ENCODE data around the gene RNF148.

GRCh38 chr7:122710916-122711315 is 8.2 kb upstream of the RNF148 start:
- TF ChIP-seq, protein P1, sequence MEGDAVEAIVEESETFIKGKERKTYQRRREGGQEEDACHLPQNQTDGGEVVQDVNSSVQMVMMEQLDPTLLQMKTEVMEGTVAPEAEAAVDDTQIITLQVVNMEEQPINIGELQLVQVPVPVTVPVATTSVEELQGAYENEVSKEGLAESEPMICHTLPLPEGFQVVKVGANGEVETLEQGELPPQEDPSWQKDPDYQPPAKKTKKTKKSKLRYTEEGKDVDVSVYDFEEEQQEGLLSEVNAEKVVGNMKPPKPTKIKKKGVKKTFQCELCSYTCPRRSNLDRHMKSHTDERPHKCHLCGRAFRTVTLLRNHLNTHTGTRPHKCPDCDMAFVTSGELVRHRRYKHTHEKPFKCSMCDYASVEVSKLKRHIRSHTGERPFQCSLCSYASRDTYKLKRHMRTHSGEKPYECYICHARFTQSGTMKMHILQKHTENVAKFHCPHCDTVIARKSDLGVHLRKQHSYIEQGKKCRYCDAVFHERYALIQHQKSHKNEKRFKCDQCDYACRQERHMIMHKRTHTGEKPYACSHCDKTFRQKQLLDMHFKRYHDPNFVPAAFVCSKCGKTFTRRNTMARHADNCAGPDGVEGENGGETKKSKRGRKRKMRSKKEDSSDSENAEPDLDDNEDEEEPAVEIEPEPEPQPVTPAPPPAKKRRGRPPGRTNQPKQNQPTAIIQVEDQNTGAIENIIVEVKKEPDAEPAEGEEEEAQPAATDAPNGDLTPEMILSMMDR (IDR thresholded peaks at IDR 0.05; ENCODE audit: low read depth, low read length): no peak
- no peak for TF ChIP-seq POLR2A (IDR thresholded peaks at IDR 0.05; ENCODE audit: extremely low read depth, insufficient read length)
- TF ChIP-seq, protein P2, sequence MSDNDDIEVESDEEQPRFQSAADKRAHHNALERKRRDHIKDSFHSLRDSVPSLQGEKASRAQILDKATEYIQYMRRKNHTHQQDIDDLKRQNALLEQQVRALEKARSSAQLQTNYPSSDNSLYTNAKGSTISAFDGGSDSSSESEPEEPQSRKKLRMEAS (IDR thresholded peaks at IDR 0.05; ENCODE audit: low read depth, low read length): no peak
